Measurements from ENCODE around the gene ADGRG4.

The ADGRG4 gene

GRCh38 chrX:136328933-136329332 lies 28.2 kb downstream of the ADGRG4 start:
- Histone ChIP-seq H2BK5ac (ENCODE audit: low read depth, low read length, poor library complexity, severe bottlenecking) (no peak overlapping the region), H3K18ac (ENCODE audit: low read depth in 1 of 2, low read length in 2 of 2) (no peak overlapping the region), H3K4ac (ENCODE audit: low read depth in 1 of 2, low read length in 2 of 2) (no peak overlapping the region), H3K9me3 (ENCODE audit: control insufficient read depth, low read length) (no peaks in the 10 kb centered on the region), H2AFZ (ENCODE audit: low read depth, low read length) (no peak overlapping the region), H3K4me3 (ENCODE audit: insufficient read depth in 1 of 2, low read depth in 1 of 2, low read length in 2 of 2) (no peak overlapping the region), H3K27me3 (ENCODE audit: control insufficient read depth in 1 of 2, insufficient read depth in 1 of 2, low read length in 2 of 2) (peaks cover 0 to 15% of the 10 kb centered on the region in 2 experiments), H3K23ac (ENCODE audit: low read length in 2 of 2) (no peak overlapping the region), H3K4me1 (ENCODE audit: control insufficient read depth, insufficient read depth, low read depth, low read length) (no peaks in the 10 kb centered on the region), H3K9ac (ENCODE audit: low read length) (no peak overlapping the region), H2AK5ac (ENCODE audit: low read length, severe bottlenecking) (no peak overlapping the region), H2BK120ac (ENCODE audit: low read depth, low read length) (no peak overlapping the region), H3K4me2 (ENCODE audit: low read length, poor library complexity, severe bottlenecking) (no peak overlapping the region), H3K27ac (ENCODE audit: low read length, poor library complexity, severe bottlenecking) (no peak overlapping the region), H2BK15ac (ENCODE audit: low read depth, poor library complexity, severe bottlenecking) (no peak overlapping the region), H3K36me3 (ENCODE audit: control insufficient read depth in 1 of 2, insufficient read depth in 2 of 2, low read depth in 1 of 2, low read length in 2 of 2) (no peaks in the 10 kb centered on the region), H4K8ac (ENCODE audit: low read length) (no peak overlapping the region), H4K91ac (ENCODE audit: low read length) (no peak overlapping the region), H3K14ac (ENCODE audit: low read length in 2 of 2) (no peak overlapping the region), H3K79me1 (replicated peaks; ENCODE audit: low read length, poor library complexity, severe bottlenecking) (no peaks in the 10 kb centered on the region), H2BK12ac (ENCODE audit: low read length in 2 of 2) (no peak overlapping the region)
- WGBS = 55% methylated on average over 1 of the region's 2 CpGs
- no peak for DNase-seq

- H3K4me1 ChIP-seq (ENCODE audit: control insufficient read depth, insufficient read depth, low read depth, low read length) = no peaks in the 10 kb centered on the region
- no peak overlapping the region for H3K9ac ChIP-seq (ENCODE audit: low read length)
- H3K36me3 ChIP-seq (ENCODE audit: control insufficient read depth in 1 of 2, insufficient read depth in 2 of 2, low read depth in 1 of 2, low read length in 2 of 2) = no peaks in the 10 kb centered on the region
- H3K9me3 ChIP-seq (ENCODE audit: control insufficient read depth, low read length) = peaks cover 14% of the 10 kb centered on the region
- no peak overlapping the region for H3K23ac ChIP-seq (ENCODE audit: low read length in 2 of 2)
- H4K8ac ChIP-seq (ENCODE audit: low read length) = no peak overlapping the region
- no peak overlapping the region for H2BK12ac ChIP-seq (ENCODE audit: low read length in 2 of 2)
- H3K4me3 ChIP-seq (ENCODE audit: insufficient read depth in 1 of 2, low read depth in 1 of 2, low read length in 2 of 2) = no peak overlapping the region
- H2AK5ac ChIP-seq (ENCODE audit: low read length, severe bottlenecking) = no peak overlapping the region
- no peak overlapping the region for H3K27ac ChIP-seq (ENCODE audit: low read length, poor library complexity, severe bottlenecking)
- 100% methylated on average over 1 of the region's 1 CpG for WGBS
- H3K18ac ChIP-seq (ENCODE audit: low read depth in 1 of 2, low read length in 2 of 2) = no peak overlapping the region
- H3K4me2 ChIP-seq (ENCODE audit: low read length, poor library complexity, severe bottlenecking) = no peak overlapping the region
- H2AFZ ChIP-seq (ENCODE audit: low read depth, low read length) = no peak overlapping the region
- H3K14ac ChIP-seq (ENCODE audit: low read length in 2 of 2) = no peak overlapping the region
- no peak overlapping the region for H2BK120ac ChIP-seq (ENCODE audit: low read depth, low read length)
- H4K91ac ChIP-seq (ENCODE audit: low read length) = no peak overlapping the region
- H2BK15ac ChIP-seq (ENCODE audit: low read depth, poor library complexity, severe bottlenecking) = no peak overlapping the region
- H3K79me1 ChIP-seq (replicated peaks; ENCODE audit: low read length, poor library complexity, severe bottlenecking) = no peaks in the 10 kb centered on the region
- no peak overlapping the region for H3K4ac ChIP-seq (ENCODE audit: low read depth in 1 of 2, low read length in 2 of 2)
- peak; percentile 2 for DNase-seq
- H2BK5ac ChIP-seq (ENCODE audit: low read depth, low read length, poor library complexity, severe bottlenecking) = no peak overlapping the region
- peaks cover 0 to 4% of the 10 kb centered on the region in 2 experiments for H3K27me3 ChIP-seq (ENCODE audit: control insufficient read depth in 1 of 2, insufficient read depth in 1 of 2, low read length in 2 of 2)
Measured at GRCh38 chrX:136336623-136337022, 35.9 kb downstream of the ADGRG4 start.

- H3K36me3 ChIP-seq (ENCODE audit: control insufficient read depth in 1 of 2, insufficient read depth in 2 of 2, low read depth in 1 of 2, low read length in 2 of 2) = no peaks in the 10 kb centered on the region
- no CpG with 5 or more reads among the region's 1 CpG for WGBS
- H3K4me1 ChIP-seq (ENCODE audit: control insufficient read depth, insufficient read depth, low read depth, low read length) = no peaks in the 10 kb centered on the region
- no peak overlapping the region for H2AK5ac ChIP-seq (ENCODE audit: low read length, severe bottlenecking)
- no peak overlapping the region for H3K18ac ChIP-seq (ENCODE audit: low read depth in 1 of 2, low read length in 2 of 2)
- no peak overlapping the region for H3K4ac ChIP-seq (ENCODE audit: low read depth in 1 of 2, low read length in 2 of 2)
- H3K27me3 ChIP-seq (ENCODE audit: control insufficient read depth in 1 of 2, insufficient read depth in 1 of 2, low read length in 2 of 2) = peaks cover 0 to 8% of the 10 kb centered on the region in 2 experiments
- H3K4me2 ChIP-seq (ENCODE audit: low read length, poor library complexity, severe bottlenecking) = no peak overlapping the region
- no peak overlapping the region for H3K9ac ChIP-seq (ENCODE audit: low read length)
- no peak overlapping the region for H2BK5ac ChIP-seq (ENCODE audit: low read depth, low read length, poor library complexity, severe bottlenecking)
- no peak overlapping the region for H2AFZ ChIP-seq (ENCODE audit: low read depth, low read length)
- H3K79me1 ChIP-seq (replicated peaks; ENCODE audit: low read length, poor library complexity, severe bottlenecking) = no peaks in the 10 kb centered on the region
- no peak overlapping the region for H3K4me3 ChIP-seq (ENCODE audit: insufficient read depth in 1 of 2, low read depth in 1 of 2, low read length in 2 of 2)
- DNase-seq = no peak
- no peak overlapping the region for H3K23ac ChIP-seq (ENCODE audit: low read length in 2 of 2)
- no peak overlapping the region for H4K91ac ChIP-seq (ENCODE audit: low read length)
- no peak overlapping the region for H2BK12ac ChIP-seq (ENCODE audit: low read length in 2 of 2)
- H3K14ac ChIP-seq (ENCODE audit: low read length in 2 of 2) = no peak overlapping the region
- no peak overlapping the region for H2BK15ac ChIP-seq (ENCODE audit: low read depth, poor library complexity, severe bottlenecking)
- no peak overlapping the region for H3K27ac ChIP-seq (ENCODE audit: low read length, poor library complexity, severe bottlenecking)
- H3K9me3 ChIP-seq (ENCODE audit: control insufficient read depth, low read length) = peaks cover 18% of the 10 kb centered on the region
- H2BK120ac ChIP-seq (ENCODE audit: low read depth, low read length) = no peak overlapping the region
- H4K8ac ChIP-seq (ENCODE audit: low read length) = no peak overlapping the region
Measured at GRCh38 chrX:136339702-136340101, 38.9 kb downstream of the ADGRG4 start.

GRCh38 chrX:136344320-136344719 lies 43.6 kb downstream of the ADGRG4 start:
- Histone ChIP-seq H3K14ac (ENCODE audit: low read length in 2 of 2) (no peak overlapping the region), H2AFZ (ENCODE audit: low read depth, low read length) (no peak overlapping the region), H2BK120ac (ENCODE audit: low read depth, low read length) (no peak overlapping the region), H3K4me3 (ENCODE audit: insufficient read depth in 1 of 2, low read depth in 1 of 2, low read length in 2 of 2) (no peak overlapping the region), H3K4me1 (ENCODE audit: control insufficient read depth, insufficient read depth, low read depth, low read length) (no peaks in the 10 kb centered on the region), H3K79me1 (replicated peaks; ENCODE audit: low read length, poor library complexity, severe bottlenecking) (no peaks in the 10 kb centered on the region), H3K18ac (ENCODE audit: low read depth in 1 of 2, low read length in 2 of 2) (no peak overlapping the region), H4K8ac (ENCODE audit: low read length) (no peak overlapping the region), H3K27ac (ENCODE audit: low read length, poor library complexity, severe bottlenecking) (no peak overlapping the region), H2AK5ac (ENCODE audit: low read length, severe bottlenecking) (no peak overlapping the region), H2BK15ac (ENCODE audit: low read depth, poor library complexity, severe bottlenecking) (no peak overlapping the region), H3K9me3 (ENCODE audit: control insufficient read depth, low read length) (peaks cover 4% of the 10 kb centered on the region), H3K27me3 (ENCODE audit: control insufficient read depth in 1 of 2, insufficient read depth in 1 of 2, low read length in 2 of 2) (peaks cover 0 to 20% of the 10 kb centered on the region in 2 experiments), H2BK12ac (ENCODE audit: low read length in 2 of 2) (no peak overlapping the region), H3K36me3 (ENCODE audit: control insufficient read depth in 1 of 2, insufficient read depth in 2 of 2, low read depth in 1 of 2, low read length in 2 of 2) (no peaks in the 10 kb centered on the region), H3K9ac (ENCODE audit: low read length) (no peak overlapping the region), H2BK5ac (ENCODE audit: low read depth, low read length, poor library complexity, severe bottlenecking) (no peak overlapping the region), H4K91ac (ENCODE audit: low read length) (no peak overlapping the region), H3K23ac (ENCODE audit: low read length in 2 of 2) (no peak overlapping the region), H3K4ac (ENCODE audit: low read depth in 1 of 2, low read length in 2 of 2) (no peak overlapping the region), H3K4me2 (ENCODE audit: low read length, poor library complexity, severe bottlenecking) (no peak overlapping the region)
- DNase-seq = no peak
